ENCODE data around the gene PLEKHG3. TPM values are rescaled to one million over a fixed set of nuclear protein-coding genes. Genes with fewer than 3 reads are reported as not detected.

The PLEKHG3 gene
- polyA plus RNA-seq, 4 donors, result 93.6 to 109 (median 100.0) TPM

Other genes starting within 250 kb of the PLEKHG3 start
- gene AKAP5, start 238.9 kb upstream of the PLEKHG3 start, polyA plus RNA-seq (ENCODE audit: insufficient read length in 4 of 4), result 1 to 10 TPM; 6.1 to 9.1 (median 7.0) TPM
- 10 to 100 TPM in 1 of 4 donors, 1 to 10 TPM in 3; 8.9 to 10.6 (median 9.8) TPM for gene ZBTB25, start 200.6 kb upstream of the PLEKHG3 start, polyA plus RNA-seq (ENCODE audit: insufficient read length in 4 of 4)
- gene ZBTB1, start 199.7 kb upstream of the PLEKHG3 start, polyA plus RNA-seq (ENCODE audit: insufficient read length in 4 of 4), result 10 to 100 TPM; 52.0 to 73.9 (median 65.8) TPM
- gene HSPA2, start 163.7 kb upstream of the PLEKHG3 start, polyA plus RNA-seq (ENCODE audit: insufficient read length in 4 of 4), result 10 to 100 TPM; 20.0 to 24.8 (median 22.6) TPM
- gene PPP1R36, start 154.5 kb upstream of the PLEKHG3 start, polyA plus RNA-seq (ENCODE audit: insufficient read length in 4 of 4), result 1 to 10 TPM in 1 of 4 donors, under 1 TPM in 3; 0.73 to 1.2 (median 0.83) TPM
- gene SPTB, start 175.5 kb downstream of the PLEKHG3 start, polyA plus RNA-seq (ENCODE audit: insufficient read length in 4 of 4), result 10 to 100 TPM; 11.0 to 16.9 (median 12.1) TPM
- 10 to 100 TPM; 55.9 to 65.6 (median 60.7) TPM for gene CHURC1, start 210.0 kb downstream of the PLEKHG3 start, polyA plus RNA-seq (ENCODE audit: insufficient read length in 4 of 4)
- 1 to 10 TPM in 2 of 4 donors, under 1 TPM in 2; 0.55 to 2.5 (median 1.1) TPM for gene GPX2, start 238.3 kb downstream of the PLEKHG3 start, polyA plus RNA-seq (ENCODE audit: insufficient read length in 4 of 4)

Data from right renal pelvis (tissue), 4 donors.